Endothelial cell of umbilical vein (primary cell): ENCODE results near the gene ADARB1. TPM values are rescaled to one million over a fixed set of nuclear protein-coding genes. Genes with fewer than 3 reads are reported as not detected.
A peak's percentile ranks its signal among the peaks of the same experiment; 100 is the strongest.

ENCODE experiments used
- BruUV-seq: library from RNA; stranded (reverse); fragments of 400-500 nt; replicated peaks from 2 replicates; lab custom pipeline; 2021; lab: Mats Ljungman, UMichigan
- CTCF ChIA-PET: fragments of 300-600, 350-600 bp; sonication (Branson Sonifier 250); formaldehyde crosslinking; loops from one replicate; lab custom pipeline; 2021; ENCODE audit warnings: antibody characterized with exemption, inconsistent platforms; lab: Charles Lee
- POLR2A ChIA-PET: fragments of 300-600, 350-600 bp; sonication (Branson Sonifier 250); formaldehyde crosslinking; loops from one replicate; lab custom pipeline; 2021; ENCODE audit warnings: antibody characterized with exemption, inconsistent platforms; lab: Charles Lee
- DNase-seq: peaks from one replicate; pipeline ENCODE4 v3.0.0-alpha.2; 2011; ENCODE audit warnings: low read depth, low spot score
- FAIRE-seq: peaks from 2 replicates; lab custom pipeline; 2011; peaks lifted over from hg19 to GRCh38; lab: Jason Lieb, UNC
- H2AFZ ChIP-seq: 2 replicates; pipeline ENCODE4 v1.6.0; 2012; ENCODE audit warnings: low read depth, low read length, control low read depth, inconsistent platforms
- H3K27ac ChIP-seq: 2 replicates; pipeline ENCODE4 v1.5.1; 2011; ENCODE audit warnings: low read depth, mild to moderate bottlenecking, control low read depth, low read length, moderate library complexity; ENCODE audit not compliant: insufficient read depth
- H3K27me3 ChIP-seq, 2 experiments: 2 replicates each; pipeline versions ENCODE4 v1.6.0 to v1.6.1; 2011; ENCODE audit warnings: low read length in 2 of 2, mixed read lengths in 1 of 2; ENCODE audit not compliant: control insufficient read depth in 2 of 2, insufficient read depth in 2 of 2
- H3K36me3 ChIP-seq, 2 experiments: 2 replicates in 1 of 2; 3 replicates in 1 of 2; pipeline ENCODE4 v1.5.1; 2011; ENCODE audit warnings: low read length in 2 of 2, mild to moderate bottlenecking in 1 of 2, moderate library complexity in 1 of 2; ENCODE audit not compliant: control insufficient read depth in 2 of 2, insufficient read depth in 2 of 2; ENCODE audit errors: extremely low read depth in 1 of 2
- H3K4me1 ChIP-seq: 3 replicates; pipeline ENCODE4 v1.5.1; 2011; ENCODE audit warnings: mild to moderate bottlenecking, low read length; ENCODE audit not compliant: control insufficient read depth, insufficient read depth; ENCODE audit errors: extremely low read depth
- H3K4me2 ChIP-seq: 2 replicates; pipeline ENCODE4 v1.6.1; 2011; ENCODE audit warnings: low read length, control low read depth, mixed read lengths; ENCODE audit not compliant: insufficient read depth
- H3K4me3 ChIP-seq, 3 experiments: fragments of 200-600 bp in 1 of 3; sonication (generic), shearing (Covaris generic) in 1 of 3; replicated peaks in 1 of 3; 2 replicates each; pipeline ENCODE4 v1.5.1; 2011 to 2016; ENCODE audit warnings: control low read depth in 3 of 3, low read length in 3 of 3, mild to moderate bottlenecking in 2 of 3, inconsistent platforms in 1 of 3, low read depth in 1 of 3, moderate library complexity in 1 of 3; ENCODE audit not compliant: insufficient read depth in 1 of 3
- H3K79me2 ChIP-seq: 2 replicates; pipeline ENCODE4 v1.6.0; 2012; ENCODE audit warnings: low read length, inconsistent platforms; ENCODE audit not compliant: control insufficient read depth, insufficient read depth
- H3K9ac ChIP-seq: replicated peaks from 2 replicates; pipeline ENCODE3; 2011; ENCODE audit warnings: low read length, control low read depth; ENCODE audit not compliant: insufficient read depth; ENCODE audit errors: extremely low read depth
- H3K9me1 ChIP-seq: replicated peaks from 3 replicates; pipeline ENCODE4 v1.6.0; 2011; ENCODE audit warnings: mild to moderate bottlenecking, low read length; ENCODE audit not compliant: control insufficient read depth, insufficient read depth; ENCODE audit errors: extremely low read depth
- H3K9me3 ChIP-seq: replicated peaks from 2 replicates; pipeline ENCODE4 v1.5.1; 2012; ENCODE audit warnings: low read length, inconsistent platforms; ENCODE audit not compliant: control insufficient read depth, insufficient read depth
- H4K20me1 ChIP-seq: replicated peaks from 2 replicates; pipeline ENCODE3; 2011; ENCODE audit warnings: mild to moderate bottlenecking, low read length; ENCODE audit not compliant: control insufficient read depth, insufficient read depth; ENCODE audit errors: extremely low read depth
- EZH2 ChIP-seq: IDR thresholded peaks from 2 replicates; pipeline ENCODE4 v1.6.1; 2012; ENCODE audit warnings: borderline replicate concordance, low read depth, mild to moderate bottlenecking, moderate library complexity, low read length, inconsistent platforms; ENCODE audit not compliant: severe bottlenecking
- FOS ChIP-seq: IDR thresholded peaks from 2 replicates; pipeline ENCODE4 v1.6.1; 2011; ENCODE audit warnings: mild to moderate bottlenecking, low read length, moderate library complexity, borderline replicate concordance; ENCODE audit not compliant: insufficient read depth
- GATA2 ChIP-seq: IDR thresholded peaks from 2 replicates; pipeline ENCODE4 v1.7.0; 2011; ENCODE audit warnings: low read depth, mild to moderate bottlenecking, moderate library complexity, mixed read lengths, low read length; ENCODE audit not compliant: insufficient read length, insufficient read depth
- JUN ChIP-seq: IDR thresholded peaks from 2 replicates; pipeline ENCODE4 v1.6.1; 2011; ENCODE audit warnings: borderline replicate concordance, low read depth; ENCODE audit not compliant: insufficient read length, insufficient read depth
- POLR2AphosphoS5 ChIP-seq: IDR thresholded peaks from 2 replicates; pipeline ENCODE4 v1.6.1; 2012; ENCODE audit warnings: low read depth, mild to moderate bottlenecking, control low read depth, low read length, moderate library complexity; ENCODE audit not compliant: insufficient read depth
- dilution Hi-C: fragments of 300-500 bp; cut with MboI; formaldehyde crosslinking; loops from one replicate; pipeline ENCODE4 v1.15.0; 2019; ENCODE audit warnings: low sequenced_read_pairs; ENCODE audit not compliant: extremely low pct_ligation_motif_present
- intact Hi-C: fragments of 100-400 bp; cut with micrococcal nuclease; formaldehyde crosslinking; loops from one replicate; pipeline ENCODE4 v1.10.0; 2022
- polyA plus RNA-seq, 4 experiments: library from polyadenylated mRNA; depleted of rRNA in 3 of 4; stranded (reverse) in 3 of 4; unstranded in 1 of 4; fragments of >200 nt; gene quantifications; 2 replicates each; pipeline versions ENCODE4 v1.2.1 to v1.2.3, GENCODE V29; 2011 to 2012; ENCODE audit warnings: missing spikeins in 1 of 4
- total RNA-seq: library from RNA; stranded (reverse); gene quantifications from 2 replicates; pipeline ENCODE4 v1.2.3, GENCODE V29; 2021
- TF ChIP-seq, protein P1 (sequence below), 2 donors: IDR thresholded peaks; 1 replicate in 1 of 2; 2 replicates in 1 of 2; pipeline ENCODE4 v1.5.1; 2011; ENCODE audit warnings: low read length in 2 of 2, mild to moderate bottlenecking in 2 of 2, moderate library complexity in 2 of 2, control low read depth in 1 of 2, inconsistent platforms in 1 of 2, low read depth in 1 of 2; ENCODE audit not compliant: insufficient read depth in 1 of 2; ENCODE audit errors: extremely low read depth in 1 of 2

Gene ADARB1
- total and polyA plus RNA-seq, 2 donors (not counting 3 experiments of a cell fraction or from before 2014, with no cell fraction given) = 32.5 to 54.3 TPM

DNA sequence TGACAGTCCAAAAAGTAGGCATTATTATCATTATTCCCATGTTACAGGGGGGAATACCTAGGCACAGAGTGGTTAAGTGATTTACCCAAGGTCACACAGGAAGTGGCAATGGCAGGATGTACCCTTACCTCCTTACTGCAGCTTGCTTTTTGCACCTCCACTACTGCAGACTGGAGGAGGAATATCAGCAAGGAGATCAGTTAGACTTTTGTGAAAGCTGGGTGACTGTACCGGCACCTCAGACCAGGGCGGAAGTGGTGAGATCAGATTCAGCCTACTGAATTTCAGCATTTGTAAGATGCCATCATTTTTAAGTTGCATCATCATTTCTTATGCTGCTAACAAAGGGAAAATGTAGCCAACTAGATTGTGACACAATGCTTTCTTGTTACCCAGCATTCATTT, 4.5 kb downstream of the ADARB1 start:
- intact Hi-C loops = no loop called here
- peaks cover 50% of the 10 kb centered on the region for H3K79me2 ChIP-seq
- no TSS peak for BruUV-seq
- H3K9ac ChIP-seq = no peak overlapping the region
- H3K27me3 ChIP-seq = no peaks in the 10 kb centered on the region
- H3K36me3 ChIP-seq = no peaks in the 10 kb centered on the region
- FAIRE-seq (no peak), DNase-seq (no peak)
- TF ChIP-seq JUN (peak; percentile 11), EZH2 (no peak), POLR2AphosphoS5 (no peak), GATA2 (peak; percentile 18), FOS (no peak)
- TF ChIP-seq, protein P1, sequence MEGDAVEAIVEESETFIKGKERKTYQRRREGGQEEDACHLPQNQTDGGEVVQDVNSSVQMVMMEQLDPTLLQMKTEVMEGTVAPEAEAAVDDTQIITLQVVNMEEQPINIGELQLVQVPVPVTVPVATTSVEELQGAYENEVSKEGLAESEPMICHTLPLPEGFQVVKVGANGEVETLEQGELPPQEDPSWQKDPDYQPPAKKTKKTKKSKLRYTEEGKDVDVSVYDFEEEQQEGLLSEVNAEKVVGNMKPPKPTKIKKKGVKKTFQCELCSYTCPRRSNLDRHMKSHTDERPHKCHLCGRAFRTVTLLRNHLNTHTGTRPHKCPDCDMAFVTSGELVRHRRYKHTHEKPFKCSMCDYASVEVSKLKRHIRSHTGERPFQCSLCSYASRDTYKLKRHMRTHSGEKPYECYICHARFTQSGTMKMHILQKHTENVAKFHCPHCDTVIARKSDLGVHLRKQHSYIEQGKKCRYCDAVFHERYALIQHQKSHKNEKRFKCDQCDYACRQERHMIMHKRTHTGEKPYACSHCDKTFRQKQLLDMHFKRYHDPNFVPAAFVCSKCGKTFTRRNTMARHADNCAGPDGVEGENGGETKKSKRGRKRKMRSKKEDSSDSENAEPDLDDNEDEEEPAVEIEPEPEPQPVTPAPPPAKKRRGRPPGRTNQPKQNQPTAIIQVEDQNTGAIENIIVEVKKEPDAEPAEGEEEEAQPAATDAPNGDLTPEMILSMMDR (IDR thresholded peaks at IDR 0.05; ENCODE audit: extremely low read depth in 1 of 2, insufficient read depth in 1 of 2, low read depth in 1 of 2, low read length in 2 of 2) = no peak
- H3K4me1 ChIP-seq = peaks cover 33% of the 10 kb centered on the region
- no peak overlapping the region for H2AFZ ChIP-seq
- no peak overlapping the region for H3K4me2 ChIP-seq
- no peaks in the 10 kb centered on the region for H3K9me1 ChIP-seq
- ChIA-PET CTCF (interaction anchor here (1.0 to 6.0 kb wide), 9 partner anchors 12 to 128 kb away, joined by 3 to 67 read pairs (median 6); no protein-coding TSS in a partner anchor), POLR2A (no interaction called here)
- no peaks in the 10 kb centered on the region for H3K9me3 ChIP-seq
- H3K4me3 ChIP-seq = no peak overlapping the region
- dilution Hi-C loops = no loop called here
- no peaks in the 10 kb centered on the region for H4K20me1 ChIP-seq
- H3K27ac ChIP-seq = no peak overlapping the region
